GM23338 (cell line): Measurements from ENCODE around the gene CSF2. TPM values are rescaled to one million over a fixed set of nuclear protein-coding genes. Genes with fewer than 3 reads are reported as not detected.

ENCODE experiments used
- ATAC-seq: fragments of 200-7000 bp; cut with Tn5 transposase; 3 replicates; pipeline ENCODE4 v1.9.1; 2020
- DNase-seq: peaks from one replicate; pipeline ENCODE4 v3.0.0-alpha.2; 2015; ENCODE audit warnings: low spot score
- H2AFZ ChIP-seq: fragments of 200-600 bp; sonication (generic); 2 replicates; pipeline ENCODE4 v1.8.0; 2016; ENCODE audit warnings: antibody characterized with exemption, mild to moderate bottlenecking, moderate library complexity
- H3F3A ChIP-seq: fragments of 200-600 bp; sonication (generic); replicated peaks from 2 replicates; pipeline ENCODE4 v1.8.0; 2017; ENCODE audit warnings: antibody characterized with exemption, mixed run types, low read depth
- H3K27ac ChIP-seq: fragments of 200-600 bp; sonication (generic); 2 replicates; pipeline ENCODE4 v1.6.1; 2016; ENCODE audit warnings: low read depth
- H3K27me3 ChIP-seq: fragments of 200-600 bp; sonication (generic); 2 replicates; pipeline ENCODE4 v1.8.0; 2016; ENCODE audit warnings: mild to moderate bottlenecking, mixed run types, moderate library complexity; ENCODE audit not compliant: insufficient read depth
- H3K36me3 ChIP-seq: fragments of 200-600 bp; sonication (generic); 2 replicates; pipeline ENCODE4 v1.8.0; 2016; ENCODE audit warnings: mild to moderate bottlenecking; ENCODE audit not compliant: insufficient read depth
- H3K4me1 ChIP-seq: fragments of 200-600 bp; sonication (generic); 2 replicates; pipeline ENCODE4 v1.8.0; 2016; ENCODE audit warnings: mild to moderate bottlenecking, moderate library complexity; ENCODE audit not compliant: insufficient read depth
- H3K4me2 ChIP-seq: fragments of 200-600 bp; sonication (generic); 2 replicates; pipeline ENCODE4 v1.7.1; 2017; ENCODE audit warnings: mixed run types
- H3K4me3 ChIP-seq: fragments of 200-600 bp; sonication (generic); 2 replicates; pipeline ENCODE4 v1.6.1; 2016; ENCODE audit warnings: mixed run types
- H3K79me2 ChIP-seq: fragments of 200-600 bp; sonication (generic); replicated peaks from 2 replicates; pipeline ENCODE4 v1.8.0; 2017; ENCODE audit warnings: mild to moderate bottlenecking; ENCODE audit not compliant: insufficient read depth
- H3K9me2 ChIP-seq: fragments of 200-600 bp; sonication (generic); 2 replicates; pipeline ENCODE4 v1.8.0; 2017; ENCODE audit not compliant: insufficient read depth
- H4K20me1 ChIP-seq: fragments of 200-600 bp; sonication (generic); replicated peaks from 2 replicates; pipeline ENCODE4 v1.8.0; 2017; ENCODE audit warnings: mild to moderate bottlenecking; ENCODE audit not compliant: insufficient read depth
- H3K27ac Mint-ChIP-seq: 2 replicates; pipeline ENCODE4 v1.8.0; 2020; ENCODE audit warnings: inconsistent platforms, mild to moderate bottlenecking, moderate library complexity, mixed read lengths
- H3K27me3 Mint-ChIP-seq: 3 replicates; pipeline ENCODE4 v1.8.0; 2022; ENCODE audit warnings: low read depth, mild to moderate bottlenecking, moderate library complexity, mixed read lengths, inconsistent platforms; ENCODE audit not compliant: insufficient read depth, poor library complexity
- H3K36me3 Mint-ChIP-seq: 3 replicates; pipeline ENCODE4 v1.8.0; 2021; ENCODE audit warnings: low read depth, mild to moderate bottlenecking, inconsistent platforms, moderate library complexity, mixed read lengths
- H3K4me1 Mint-ChIP-seq: 3 replicates; pipeline ENCODE4 v1.8.0; 2020; ENCODE audit warnings: mild to moderate bottlenecking, inconsistent platforms, mixed read lengths
- H3K4me3 Mint-ChIP-seq: 3 replicates; pipeline ENCODE4 v1.8.0; 2021; ENCODE audit warnings: moderate library complexity, mild to moderate bottlenecking, inconsistent platforms, mixed read lengths
- H3K9me3 Mint-ChIP-seq: 3 replicates; pipeline ENCODE4 v1.8.0; 2020; ENCODE audit warnings: moderate library complexity, mild to moderate bottlenecking, inconsistent platforms, mixed read lengths
- CREB1 ChIP-seq: fragments of 250-450 bp; sonication (Bioruptor Pico); IDR thresholded peaks from 2 replicates; pipeline ENCODE4 v1.5.0; 2020; ENCODE audit warnings: low read depth, mild to moderate bottlenecking, moderate library complexity
- ETS1 ChIP-seq: IDR thresholded peaks from 2 replicates; pipeline ENCODE4 v1.6.1; 2016; ENCODE audit warnings: antibody characterized with exemption
- EZH2 ChIP-seq: fragments of 200-600 bp; sonication (generic); IDR thresholded peaks from one replicate; pipeline ENCODE4 v1.8.0; 2017; ENCODE audit warnings: antibody characterized with exemption, mild to moderate bottlenecking, low read depth; ENCODE audit not compliant: unreplicated experiment
- EZH2phosphoT487 ChIP-seq: fragments of 200-600 bp; sonication (generic); IDR thresholded peaks from one replicate; pipeline ENCODE4 v1.8.1; 2018; ENCODE audit warnings: antibody characterized with exemption; ENCODE audit not compliant: unreplicated experiment
- JUNB ChIP-seq: IDR thresholded peaks from one replicate; pipeline ENCODE4 v1.6.1; 2016; ENCODE audit warnings: antibody characterized with exemption; ENCODE audit not compliant: unreplicated experiment
- NANOG ChIP-seq: IDR thresholded peaks from 2 replicates; pipeline ENCODE4 v1.6.1; 2016; ENCODE audit warnings: antibody characterized with exemption, borderline replicate concordance
- POLR2AphosphoS5 ChIP-seq: IDR thresholded peaks from 2 replicates; pipeline ENCODE4 v1.6.1; 2016; ENCODE audit warnings: antibody characterized with exemption, low read depth
- STAT1 ChIP-seq: IDR thresholded peaks from one replicate; pipeline ENCODE4 v1.6.1; 2016; ENCODE audit warnings: antibody characterized with exemption; ENCODE audit not compliant: unreplicated experiment
- ZNF114 ChIP-seq: fragments of 250-450 bp; sonication (Bioruptor Pico); IDR thresholded peaks from 2 replicates; pipeline ENCODE4 v1.5.0; 2020; ENCODE audit warnings: mild to moderate bottlenecking, moderate library complexity
- ZNF331 ChIP-seq: fragments of 250-450 bp; sonication (Bioruptor Pico); IDR thresholded peaks from 2 replicates; pipeline ENCODE4 v1.5.0; 2020; ENCODE audit warnings: low read depth, mild to moderate bottlenecking, moderate library complexity
- ZNF462 ChIP-seq: fragments of 250-450 bp; sonication (Bioruptor Pico); IDR thresholded peaks from 2 replicates; pipeline ENCODE4 v1.5.0; 2020; ENCODE audit warnings: mild to moderate bottlenecking, moderate library complexity
- polyA plus RNA-seq: library from polyadenylated mRNA; unstranded; fragments of >200 nt; fragmentation: Nextera tagmentation; extraction: Ambion mirVana; gene quantifications from 2 replicates; pipeline ENCODE4 v1.2.1, GENCODE V29; 2016
- total RNA-seq: library from RNA; depleted of rRNA; stranded (reverse); fragments of >200 nt; shearing (Covaris generic); gene quantifications from 2 replicates; pipeline ENCODE4 v1.2.3, GENCODE V29; 2014
- TF ChIP-seq, protein P1 (sequence below), 2 experiments: fragments of 200-600 bp in 1 of 2; sonication (generic) in 1 of 2; conservative IDR thresholded peaks; 2 replicates each; pipeline versions ENCODE4 v1.5.1 to v1.6.1; 2016 to 2017; ENCODE audit warnings: antibody characterized with exemption in 2 of 2, low read depth in 2 of 2, mild to moderate bottlenecking in 2 of 2, moderate library complexity in 1 of 2

Gene CSF2
- total and polyA plus RNA-seq, 2 experiments from 2014 or later, result not detected

DNA sequence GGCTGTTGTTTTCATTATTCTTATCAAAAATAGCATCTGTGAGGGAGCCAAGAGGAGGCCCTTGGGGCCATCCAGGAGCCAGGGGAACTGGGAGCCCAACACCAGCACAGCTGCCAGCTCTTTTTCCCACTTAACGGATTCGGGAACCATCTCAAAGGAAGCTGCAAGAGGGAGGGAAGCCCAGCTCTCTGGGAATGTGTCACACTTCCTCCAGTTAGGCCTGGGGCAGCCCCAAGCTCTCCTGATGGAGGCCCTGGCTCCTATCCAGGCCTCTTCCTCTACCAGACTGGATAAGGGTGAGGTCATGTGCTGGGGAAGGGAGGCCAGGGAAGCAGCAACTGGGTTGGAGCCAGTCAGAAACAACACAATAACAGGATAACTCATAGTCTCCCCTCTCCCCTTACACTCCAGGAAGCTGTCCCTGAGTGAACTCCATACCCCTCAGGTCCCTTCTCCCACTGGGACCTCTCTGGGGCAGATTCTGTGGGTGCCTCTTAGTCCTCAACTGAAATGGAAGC is 12.7 kb downstream of the CSF2 start (continued):
- TF ChIP-seq ZNF462 (CRISPR knock-in tag), result no peak

DNA sequence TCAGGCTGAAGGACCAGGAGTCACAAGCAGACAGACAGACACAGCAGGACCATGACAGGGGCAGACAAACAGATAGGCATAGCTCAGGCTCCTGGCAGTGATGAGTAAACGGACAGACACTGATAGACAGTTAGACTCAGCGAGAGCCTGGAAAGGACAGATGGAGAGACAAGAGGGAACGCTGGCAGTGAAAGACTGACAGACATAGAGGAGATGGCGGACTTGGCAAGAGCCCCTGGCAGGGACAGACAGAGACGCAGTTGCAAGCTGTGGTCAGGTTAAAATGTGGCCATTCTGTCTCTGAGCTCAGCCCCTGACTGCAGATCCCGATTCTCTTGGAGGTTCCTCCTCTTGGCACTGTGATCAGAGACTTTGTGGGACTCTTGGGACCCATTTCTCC is 13.6 kb downstream of the CSF2 start:
- ATAC-seq, result no peak
- no peak overlapping the region for H3K27ac ChIP-seq
- Mint-ChIP-seq H3K9me3 (no peaks in the 10 kb centered on the region; the same call in 2 of the 3 replicates), H3K27me3 (peaks cover 9% of the 10 kb centered on the region), H3K36me3 (no peaks in the 10 kb centered on the region), H3K4me3 (no peak overlapping the region), H3K4me1 (no peaks in the 10 kb centered on the region), H3K27ac (no peak overlapping the region)
- no peaks in the 10 kb centered on the region for H3K4me1 ChIP-seq
- H3K27me3 ChIP-seq, result no peaks in the 10 kb centered on the region
- no peaks in the 10 kb centered on the region for H3K36me3 ChIP-seq
- no peaks in the 10 kb centered on the region for H3K9me2 ChIP-seq
- H3F3A ChIP-seq, result no peaks in the 10 kb centered on the region
- H2AFZ ChIP-seq, result no peak overlapping the region
- DNase-seq, result no peak
- no peaks in the 10 kb centered on the region for H4K20me1 ChIP-seq
- no peak overlapping the region for H3K4me3 ChIP-seq
- TF ChIP-seq EZH2phosphoT487 (no peak), STAT1 (no peak), NANOG (no peak), POLR2AphosphoS5 (no peak), ZNF114 (CRISPR knock-in tag) (no peak), JUNB (no peak), CREB1 (CRISPR knock-in tag) (no peak), ZNF331 (CRISPR knock-in tag) (no peak), ETS1 (no peak), EZH2 (no peak)
- TF ChIP-seq, protein P1, sequence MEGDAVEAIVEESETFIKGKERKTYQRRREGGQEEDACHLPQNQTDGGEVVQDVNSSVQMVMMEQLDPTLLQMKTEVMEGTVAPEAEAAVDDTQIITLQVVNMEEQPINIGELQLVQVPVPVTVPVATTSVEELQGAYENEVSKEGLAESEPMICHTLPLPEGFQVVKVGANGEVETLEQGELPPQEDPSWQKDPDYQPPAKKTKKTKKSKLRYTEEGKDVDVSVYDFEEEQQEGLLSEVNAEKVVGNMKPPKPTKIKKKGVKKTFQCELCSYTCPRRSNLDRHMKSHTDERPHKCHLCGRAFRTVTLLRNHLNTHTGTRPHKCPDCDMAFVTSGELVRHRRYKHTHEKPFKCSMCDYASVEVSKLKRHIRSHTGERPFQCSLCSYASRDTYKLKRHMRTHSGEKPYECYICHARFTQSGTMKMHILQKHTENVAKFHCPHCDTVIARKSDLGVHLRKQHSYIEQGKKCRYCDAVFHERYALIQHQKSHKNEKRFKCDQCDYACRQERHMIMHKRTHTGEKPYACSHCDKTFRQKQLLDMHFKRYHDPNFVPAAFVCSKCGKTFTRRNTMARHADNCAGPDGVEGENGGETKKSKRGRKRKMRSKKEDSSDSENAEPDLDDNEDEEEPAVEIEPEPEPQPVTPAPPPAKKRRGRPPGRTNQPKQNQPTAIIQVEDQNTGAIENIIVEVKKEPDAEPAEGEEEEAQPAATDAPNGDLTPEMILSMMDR (conservative IDR thresholded peaks at IDR 0.05; ENCODE audit: low read depth in 2 of 2), result no peak
- no peaks in the 10 kb centered on the region for H3K79me2 ChIP-seq
- H3K4me2 ChIP-seq, result no peak overlapping the region
